SU-DHL-6 (cell line): Measurements from ENCODE around the gene DDX5.
A peak's percentile ranks its signal among the peaks of the same experiment; 100 is the strongest.

Experiments used
- H2AFZ ChIP-seq: fragments of 200-600 bp; sonication (generic); 2 replicates; pipeline ENCODE4 v1.6.1; 2014; ENCODE audit warnings: low read depth, mild to moderate bottlenecking, moderate library complexity, mixed read lengths, antibody characterized with exemption, low read length; ENCODE audit not compliant: severe bottlenecking
- H3F3A ChIP-seq: fragments of 200-600 bp; shearing (Covaris generic); 2 replicates; pipeline ENCODE4 v1.6.0; 2016; ENCODE audit warnings: antibody characterized with exemption, mild to moderate bottlenecking; ENCODE audit not compliant: insufficient read depth
- H3K27ac ChIP-seq: fragments of 200-600 bp; sonication (generic); 2 replicates; pipeline ENCODE4 v1.5.1; 2016; ENCODE audit warnings: low read depth, mild to moderate bottlenecking, low read length, moderate library complexity, mixed read lengths
- H3K27me3 ChIP-seq: fragments of 200-600 bp; sonication (generic), shearing (Covaris generic); 2 replicates; pipeline ENCODE4 v1.6.0; 2014; ENCODE audit warnings: mild to moderate bottlenecking, low read length
- H3K36me3 ChIP-seq: fragments of 200-600 bp; sonication (generic); 2 replicates; pipeline ENCODE4 v1.6.1; 2014; ENCODE audit warnings: mild to moderate bottlenecking, low read length, mixed read lengths
- H3K4me2 ChIP-seq: fragments of 300-600, 200-600 bp; shearing (Covaris generic), sonication (generic); 2 replicates; pipeline ENCODE4 v1.6.0; 2014; ENCODE audit warnings: low read length, low read depth, mild to moderate bottlenecking; ENCODE audit not compliant: poor library complexity, severe bottlenecking
- H3K4me3 ChIP-seq: fragments of 200-600 bp; sonication (generic); 2 replicates; pipeline ENCODE4 v1.5.1; 2014; ENCODE audit warnings: antibody characterized with exemption, low read length, mild to moderate bottlenecking, mixed read lengths; ENCODE audit not compliant: insufficient read depth, poor library complexity, severe bottlenecking
- H3K79me2 ChIP-seq: fragments of 200-600 bp; sonication (generic); 2 replicates; pipeline ENCODE4 v1.6.1; 2014; ENCODE audit warnings: mild to moderate bottlenecking, low read length, moderate library complexity; ENCODE audit not compliant: insufficient read depth
- H3K9ac ChIP-seq: fragments of 200-600 bp; sonication (generic); 2 replicates; pipeline ENCODE4 v1.7.0; 2014; ENCODE audit warnings: mild to moderate bottlenecking, low read length
- H3K9me2 ChIP-seq: fragments of 200-600 bp; sonication (generic); replicated peaks from 2 replicates; pipeline ENCODE4 v1.6.1; 2014; ENCODE audit warnings: low read length; ENCODE audit not compliant: insufficient read depth
- H3K9me3 ChIP-seq: fragments of 200-600 bp; sonication (generic); 2 replicates; pipeline ENCODE4 v1.6.1; 2014; ENCODE audit warnings: low read length, mixed read lengths; ENCODE audit not compliant: insufficient read depth
- H4K20me1 ChIP-seq: fragments of 200-600 bp; sonication (generic); 2 replicates; pipeline ENCODE4 v1.6.1; 2014; ENCODE audit warnings: low read depth, mild to moderate bottlenecking, antibody characterized with exemption, low read length, moderate library complexity, mixed read lengths
- EZH2phosphoT487 ChIP-seq: fragments of 200-600 bp; sonication (generic), shearing (Covaris generic); conservative IDR thresholded peaks from 2 replicates; pipeline ENCODE4 v1.6.1; 2018; ENCODE audit warnings: mild to moderate bottlenecking, antibody characterized with exemption, low read length, moderate library complexity, mixed read lengths
- TF ChIP-seq, protein P1 (sequence below): fragments of 200-600 bp; sonication (generic); IDR thresholded peaks from one replicate; pipeline ENCODE4 v1.5.1; 2017; ENCODE audit warnings: antibody characterized with exemption, mild to moderate bottlenecking, low read length, moderate library complexity; ENCODE audit not compliant: insufficient read depth, poor library complexity, severe bottlenecking

The DDX5 gene

DNA sequence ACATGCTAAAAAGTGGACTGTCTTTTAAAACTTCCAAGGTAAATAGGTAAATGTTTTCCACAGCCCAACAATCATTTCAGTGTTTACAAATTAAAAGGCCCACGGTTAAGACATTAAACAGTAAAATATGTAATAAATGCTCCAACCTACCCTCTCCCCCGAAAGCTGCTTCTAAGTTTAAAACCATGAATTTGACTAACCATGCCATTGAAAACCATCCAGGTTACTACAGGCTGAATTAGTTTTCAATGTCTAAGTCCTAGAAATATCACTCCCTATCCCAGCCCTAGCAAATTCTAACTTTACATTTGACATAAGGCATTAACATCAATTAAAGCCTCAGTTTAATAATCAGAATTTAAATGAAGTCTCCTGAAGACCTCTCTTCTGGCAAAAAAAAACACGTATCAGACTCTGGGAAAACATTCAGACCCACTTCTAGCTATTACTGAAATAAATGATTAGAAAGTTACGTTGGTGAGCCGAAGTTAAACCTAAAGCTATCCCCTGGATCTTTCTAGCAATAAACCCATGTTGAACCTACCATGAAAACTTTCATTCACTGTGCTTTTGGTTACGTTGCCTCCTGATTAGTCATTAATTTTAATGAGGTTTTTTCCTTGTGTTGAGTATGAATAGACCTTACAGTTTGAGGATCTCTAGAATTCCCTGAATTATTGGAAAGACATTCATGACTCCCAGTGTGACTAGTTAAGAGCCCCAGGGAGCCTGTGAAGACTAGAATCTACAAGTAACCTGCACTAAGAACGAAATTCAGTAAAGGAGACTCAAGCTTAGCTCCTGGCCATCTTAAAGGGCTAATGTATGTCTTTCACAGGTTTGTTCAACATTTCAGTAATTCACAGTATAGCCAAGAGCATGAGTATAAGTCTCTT, 7.5 kb downstream of the DDX5 start:
- TF ChIP-seq, protein P1, sequence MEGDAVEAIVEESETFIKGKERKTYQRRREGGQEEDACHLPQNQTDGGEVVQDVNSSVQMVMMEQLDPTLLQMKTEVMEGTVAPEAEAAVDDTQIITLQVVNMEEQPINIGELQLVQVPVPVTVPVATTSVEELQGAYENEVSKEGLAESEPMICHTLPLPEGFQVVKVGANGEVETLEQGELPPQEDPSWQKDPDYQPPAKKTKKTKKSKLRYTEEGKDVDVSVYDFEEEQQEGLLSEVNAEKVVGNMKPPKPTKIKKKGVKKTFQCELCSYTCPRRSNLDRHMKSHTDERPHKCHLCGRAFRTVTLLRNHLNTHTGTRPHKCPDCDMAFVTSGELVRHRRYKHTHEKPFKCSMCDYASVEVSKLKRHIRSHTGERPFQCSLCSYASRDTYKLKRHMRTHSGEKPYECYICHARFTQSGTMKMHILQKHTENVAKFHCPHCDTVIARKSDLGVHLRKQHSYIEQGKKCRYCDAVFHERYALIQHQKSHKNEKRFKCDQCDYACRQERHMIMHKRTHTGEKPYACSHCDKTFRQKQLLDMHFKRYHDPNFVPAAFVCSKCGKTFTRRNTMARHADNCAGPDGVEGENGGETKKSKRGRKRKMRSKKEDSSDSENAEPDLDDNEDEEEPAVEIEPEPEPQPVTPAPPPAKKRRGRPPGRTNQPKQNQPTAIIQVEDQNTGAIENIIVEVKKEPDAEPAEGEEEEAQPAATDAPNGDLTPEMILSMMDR, result no peak
- TF ChIP-seq EZH2phosphoT487, result no peak
- Histone ChIP-seq H3K27me3 (no peaks in the 10 kb centered on the region), H3K4me2 (peak overlapping the region; percentile 95), H4K20me1 (peaks cover 40% of the 10 kb centered on the region), H3K4me3 (no peak overlapping the region), H3K9ac (no peak overlapping the region), H3K27ac (peak overlapping the region; percentile 90), H3K79me2 (peaks cover 61% of the 10 kb centered on the region), H3K9me2 (no peaks in the 10 kb centered on the region), H3F3A (peaks cover 80% of the 10 kb centered on the region), H3K9me3 (no peaks in the 10 kb centered on the region), H2AFZ (no peak overlapping the region), H3K36me3 (peaks cover 47% of the 10 kb centered on the region)

DNA sequence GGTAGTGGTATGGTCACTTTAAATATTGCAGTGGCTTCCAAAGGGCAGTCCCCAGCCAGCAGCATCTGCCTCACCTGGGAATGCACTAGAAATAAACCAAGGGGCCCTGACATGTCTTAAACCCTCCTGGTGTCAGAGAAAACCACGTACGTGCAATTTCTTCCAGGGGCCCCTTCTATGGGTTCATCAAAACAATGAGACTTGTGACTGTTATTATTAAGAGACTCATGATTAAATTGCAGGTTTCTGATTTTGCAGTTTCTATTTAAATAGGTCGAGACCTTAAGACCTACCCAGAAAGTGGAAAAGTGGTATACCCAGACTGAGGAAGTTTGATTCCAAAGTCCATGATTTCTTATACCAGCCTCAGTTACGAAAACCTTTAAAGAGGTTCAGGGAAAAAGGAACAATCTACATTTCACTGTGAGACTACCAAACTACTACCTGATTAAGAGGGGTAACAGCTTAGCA, 8.5 kb downstream of the DDX5 start:
- H3K36me3 ChIP-seq, result peaks cover 41% of the 10 kb centered on the region
- peak overlapping the region; percentile 90 for H3K27ac ChIP-seq
- H3K9me2 ChIP-seq, result no peaks in the 10 kb centered on the region
- no peaks in the 10 kb centered on the region for H3K9me3 ChIP-seq
- TF ChIP-seq, protein P1, result no peak
- no peak for TF ChIP-seq EZH2phosphoT487
- no peaks in the 10 kb centered on the region for H3K27me3 ChIP-seq
- peaks cover 56% of the 10 kb centered on the region for H3K79me2 ChIP-seq
- H2AFZ ChIP-seq, result no peak overlapping the region
- peak overlapping the region; percentile 85 for H3K9ac ChIP-seq
- H4K20me1 ChIP-seq, result peaks cover 31% of the 10 kb centered on the region
- peaks cover 79% of the 10 kb centered on the region for H3F3A ChIP-seq
- H3K4me2 ChIP-seq, result peak overlapping the region; percentile 95
- H3K4me3 ChIP-seq, result peak overlapping the region; percentile 95

DNA sequence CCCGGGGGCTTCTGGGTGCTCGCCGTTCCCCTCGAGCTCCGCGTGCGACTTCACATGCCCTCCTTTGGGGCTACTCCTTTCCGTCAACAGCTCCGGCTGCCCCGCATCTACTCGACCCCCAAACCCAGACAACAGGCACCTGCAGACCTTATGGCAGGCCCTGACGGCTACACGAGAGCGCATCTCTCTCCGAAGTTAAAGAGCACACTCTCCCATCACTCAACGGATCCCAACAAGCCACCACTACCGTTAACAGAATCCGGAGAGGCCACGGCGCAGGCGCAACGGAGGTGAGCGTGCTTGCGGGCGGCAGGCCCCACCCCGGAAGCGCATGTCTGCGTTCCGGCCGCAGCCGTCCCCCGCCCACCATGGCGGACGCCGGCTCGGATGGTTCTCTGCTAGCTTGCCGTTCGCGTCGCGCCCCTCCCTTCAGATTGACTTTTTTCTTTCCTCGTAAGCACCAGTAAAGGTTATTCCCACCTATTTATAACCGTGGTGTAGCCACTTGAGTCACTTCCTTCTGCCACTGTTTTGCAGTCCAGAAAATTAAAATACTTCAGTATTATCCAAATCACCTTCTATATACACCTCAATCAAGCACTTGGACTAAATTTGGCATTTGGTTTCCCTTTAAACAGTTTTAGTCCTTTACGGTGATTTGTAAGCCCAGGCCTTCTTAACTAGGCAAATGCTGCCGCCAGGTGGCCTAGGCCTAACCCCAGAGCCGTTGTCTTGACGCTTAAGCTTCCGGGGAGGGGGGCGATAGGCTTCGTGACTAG, 9.1 kb downstream of the DDX5 start, which contains the start of gene POLG2:
Gene POLG2 (minus strand): TSS at position 269 of the 779 bp plus-strand sequence. CDS start 86 bp downstream, at position 183.
- Histone ChIP-seq H4K20me1 (peaks cover 25% of the 10 kb centered on the region), H2AFZ (peak within 1 kb of the TSS; percentile 10), H3F3A (peaks cover 79% of the 10 kb centered on the region), H3K79me2 (peaks cover 52% of the 10 kb centered on the region), H3K9me3 (no peaks in the 10 kb centered on the region), H3K27ac (peak within 1 kb of the TSS; percentile 90), H3K9me2 (no peaks in the 10 kb centered on the region), H3K27me3 (no peaks in the 10 kb centered on the region), H3K4me3 (peak within 1 kb of the TSS; percentile 95), H3K9ac (peak within 1 kb of the TSS; percentile 85), H3K36me3 (peaks cover 41% of the 10 kb centered on the region), H3K4me2 (peak within 1 kb of the TSS; percentile 95)
- TF ChIP-seq EZH2phosphoT487, result no peak
- TF ChIP-seq, protein P1, result peak; percentile 57
